ENCODE results near the gene C14orf93. TPM values are rescaled to one million over a fixed set of nuclear protein-coding genes. Genes with fewer than 3 reads are reported as not detected.

Gene C14orf93
- total RNA-seq, 6 experiments from 2014 or later, result 3.6 to 7.0 (median 5.7) TPM

- H3K4me1 Mint-ChIP-seq (ENCODE audit: low read depth), result peaks cover 6% of the 10 kb centered on the region
- DNase-seq, result peak; percentile 81
- peak; percentile 97 for TF ChIP-seq CTCF (IDR thresholded peaks at IDR 0.05)
- H3K9me3 Mint-ChIP-seq, result no peaks in the 10 kb centered on the region
- H3K4me3 Mint-ChIP-seq, result no peak overlapping the region
- H3K27me3 Mint-ChIP-seq (ENCODE audit: insufficient read depth), result no peaks in the 10 kb centered on the region
- H3K36me3 Mint-ChIP-seq (ENCODE audit: low read depth), result no peaks in the 10 kb centered on the region
- no peak overlapping the region for H3K27ac Mint-ChIP-seq
Observed at GRCh38 chr14:22986508-22987054, 23.4 kb downstream of the C14orf93 start.

GRCh38 chr14:22985894-22986507 is 23.9 kb downstream of the C14orf93 start:
- Mint-ChIP-seq H3K27me3 (ENCODE audit: insufficient read depth) (no peaks in the 10 kb centered on the region), H3K9me3 (no peaks in the 10 kb centered on the region), H3K36me3 (ENCODE audit: low read depth) (no peaks in the 10 kb centered on the region), H3K4me3 (no peak overlapping the region), H3K27ac (peak overlapping the region; percentile 24), H3K4me1 (ENCODE audit: low read depth) (peaks cover 6% of the 10 kb centered on the region)
- no peak for DNase-seq
- no peak for TF ChIP-seq CTCF (IDR thresholded peaks at IDR 0.05)

GRCh38 chr14:22984959-22985658 is 24.8 kb downstream of the C14orf93 start:
- peaks cover 7% of the 10 kb centered on the region for H3K4me1 Mint-ChIP-seq (ENCODE audit: low read depth)
- no peak overlapping the region for H3K27ac Mint-ChIP-seq
- TF ChIP-seq CTCF (IDR thresholded peaks at IDR 0.05), result no peak
- DNase-seq, result no peak
- H3K9me3 Mint-ChIP-seq, result no peaks in the 10 kb centered on the region
- H3K4me3 Mint-ChIP-seq, result no peak overlapping the region
- H3K36me3 Mint-ChIP-seq (ENCODE audit: low read depth), result peaks cover 2% of the 10 kb centered on the region
- H3K27me3 Mint-ChIP-seq (ENCODE audit: insufficient read depth), result peaks cover under 1% of the 10 kb centered on the region; the same call in 1 of the 2 replicates

- Mint-ChIP-seq H3K9me3 (no peaks in the 10 kb centered on the region), H3K4me1 (ENCODE audit: low read depth) (peaks cover 31% of the 10 kb centered on the region), H3K36me3 (ENCODE audit: low read depth) (peaks cover 20% of the 10 kb centered on the region), H3K27ac (peak within 1 kb of the TSS; percentile 50), H3K4me3 (no peak within 1 kb of the TSS), H3K27me3 (ENCODE audit: insufficient read depth) (peaks cover 5% of the 10 kb centered on the region; the same call in 1 of the 2 replicates)
- DNase-seq, result peak; percentile 95
- no peak for TF ChIP-seq CTCF (IDR thresholded peaks at IDR 0.05)
Observed at GRCh38 chr14:22982477-22983245, 27.3 kb downstream of the C14orf93 start, which contains the start of gene AJUBA. TSS of gene AJUBA (minus strand) at chr14:22982551. CDS start at chr14:22982266, 285 bp downstream.

- Mint-ChIP-seq H3K4me1 (ENCODE audit: low read depth) (peaks cover 38% of the 10 kb centered on the region), H3K27ac (peak overlapping the region; percentile 50), H3K27me3 (ENCODE audit: insufficient read depth) (peaks cover 5% of the 10 kb centered on the region; the same call in 1 of the 2 replicates), H3K9me3 (no peaks in the 10 kb centered on the region), H3K36me3 (ENCODE audit: low read depth) (peaks cover 21% of the 10 kb centered on the region), H3K4me3 (no peak overlapping the region)
- no peak for TF ChIP-seq CTCF (IDR thresholded peaks at IDR 0.05)
- no peak for DNase-seq
Observed at GRCh38 chr14:22981876-22982476, 28.0 kb downstream of the C14orf93 start.
